Activated CD8-positive, alpha-beta memory T cell treated with anti-CD3 and anti-CD28 coated beads, Interleukin-2, amount 50 U/mL, for 24 hours (primary cell): ENCODE data around the gene RRP7A.
"Not testable (repeated sequence)": the region's sequence is repeated elsewhere in the genome, so short reads cannot be mapped to it uniquely, and the experiment has no call there.

Experiments
- DNase-seq: peaks from one replicate; pipeline ENCODE4 v3.0.0-alpha.2; 2020; ENCODE audit errors: extremely low read depth

Gene RRP7A

GRCh38 chr22:42499773-42500160 is 19.8 kb downstream of the RRP7A start:
- not testable (repeated sequence) for DNase-seq

DNA sequence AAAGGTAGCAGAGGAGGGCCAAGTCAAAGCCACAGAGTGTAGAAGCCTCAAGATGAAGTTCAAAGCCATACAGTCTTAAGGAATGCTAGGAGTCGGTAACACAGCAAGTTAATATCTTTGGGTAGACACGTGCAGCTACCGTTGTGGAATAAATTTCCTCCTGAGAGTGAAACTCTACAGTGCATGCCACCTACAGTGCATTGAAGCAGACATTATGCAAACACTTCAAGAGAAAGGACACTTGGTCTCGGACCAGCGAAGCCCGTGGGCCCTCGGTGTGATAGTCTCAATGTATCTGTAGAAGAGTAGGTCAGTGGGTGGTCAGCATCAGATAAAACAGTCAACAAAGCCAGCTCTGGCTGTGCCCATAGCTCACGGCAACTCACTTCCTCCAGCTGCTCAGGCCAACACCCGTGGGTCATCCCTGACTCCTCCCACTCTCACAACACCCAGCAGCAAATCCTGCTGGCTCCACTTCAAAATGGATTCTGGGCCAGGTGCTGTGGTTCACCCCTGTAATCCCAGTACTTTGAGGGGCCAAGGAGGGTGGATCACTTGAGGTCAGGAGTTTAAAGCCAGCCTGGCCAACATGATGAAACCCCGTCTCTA is 24.0 kb downstream of the RRP7A start:
- not testable (repeated sequence) for DNase-seq

DNA sequence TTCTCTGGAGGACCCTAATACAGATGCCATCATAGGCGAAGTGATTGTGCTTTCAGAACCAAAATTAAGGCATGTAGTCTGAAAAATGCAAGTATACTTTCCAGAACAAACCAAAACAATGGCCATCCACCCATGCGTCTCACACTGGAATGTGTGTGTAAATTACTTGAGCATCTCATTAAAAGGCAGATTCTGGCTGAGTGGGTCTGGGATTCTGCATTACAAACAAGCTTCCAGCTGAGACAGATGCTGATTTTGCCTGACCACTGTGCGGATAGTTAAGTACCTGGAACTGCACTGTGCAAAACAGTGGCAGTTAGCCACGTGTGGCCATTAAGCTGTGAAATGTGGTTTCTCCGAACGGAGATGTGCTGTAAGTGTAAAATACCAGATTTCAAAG is 26.2 kb downstream of the RRP7A start:
- no peak for DNase-seq

- no peak for DNase-seq
Observed at GRCh38 chr22:42492323-42492690, 27.3 kb downstream of the RRP7A start.

DNA sequence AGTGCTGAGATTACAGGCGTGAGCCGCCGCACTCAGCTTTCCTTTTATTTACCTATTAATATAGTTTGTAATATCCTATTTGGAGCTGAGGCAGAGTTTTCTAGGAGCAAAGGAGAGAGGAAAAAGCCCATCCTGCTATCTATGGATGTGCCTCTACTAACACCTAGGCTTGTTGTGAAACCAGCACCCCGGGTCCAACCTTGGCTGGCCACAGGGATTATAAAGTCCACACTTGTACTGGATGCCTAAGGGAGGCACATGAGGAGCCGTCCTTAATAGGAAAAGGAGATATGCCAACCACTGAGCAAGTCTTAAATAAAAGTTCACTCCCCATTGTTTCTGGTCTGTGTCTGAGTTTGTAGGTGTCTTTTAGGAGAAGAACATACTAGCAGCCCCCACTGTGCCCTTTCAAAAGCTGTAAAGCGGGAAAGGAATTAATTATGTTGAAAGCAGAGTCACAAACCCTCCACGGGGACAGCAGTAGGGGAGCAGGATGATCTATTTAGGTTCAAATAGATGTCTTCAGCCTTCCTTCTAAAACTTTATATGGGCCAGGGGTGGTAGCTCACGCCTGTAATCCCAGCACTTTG is 29.3 kb downstream of the RRP7A start:
- DNase-seq = no peak

DNA sequence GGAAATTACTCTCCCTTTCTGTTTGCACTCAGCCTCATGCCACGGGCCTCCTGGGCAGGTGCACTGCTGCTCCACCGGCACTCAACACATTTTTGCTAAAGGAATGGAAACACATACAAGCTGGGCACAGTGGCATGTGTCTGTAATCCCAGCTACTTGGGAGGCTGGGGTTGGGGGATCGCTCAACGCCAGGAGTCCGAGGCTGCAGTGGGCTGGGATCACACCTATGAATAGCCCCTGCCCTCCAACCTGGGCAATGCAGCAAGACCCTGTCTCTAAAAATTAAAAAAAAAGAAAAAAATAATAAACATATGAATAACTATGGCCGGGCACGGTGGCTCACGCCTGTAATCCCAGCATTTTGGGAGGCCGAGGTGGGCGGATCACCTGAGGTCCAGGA is 30.6 kb downstream of the RRP7A start:
- no peak for DNase-seq

DNA sequence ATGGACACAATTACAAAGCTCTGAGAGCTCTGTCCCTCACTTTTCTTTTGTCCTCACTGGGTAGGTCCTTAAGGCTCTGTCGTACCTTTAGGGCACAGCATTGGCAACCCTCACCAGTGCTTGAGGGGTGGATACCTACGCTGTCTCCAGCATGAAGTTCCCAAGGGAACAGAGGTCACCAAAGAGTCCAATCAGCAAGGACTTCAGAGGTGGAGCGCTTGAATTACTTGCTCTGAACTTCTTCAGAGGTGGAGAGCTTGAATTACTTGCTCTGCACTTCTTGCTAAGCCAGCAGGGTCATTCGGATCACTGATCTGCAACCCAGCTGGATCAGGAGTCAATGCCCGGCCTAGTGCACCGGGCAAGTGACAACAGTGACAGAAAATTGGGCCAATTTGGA is 35.1 kb downstream of the RRP7A start:
- no peak for DNase-seq

- DNase-seq = not testable (repeated sequence)
Observed at GRCh38 chr22:42483610-42484223, 35.9 kb downstream of the RRP7A start.

DNA sequence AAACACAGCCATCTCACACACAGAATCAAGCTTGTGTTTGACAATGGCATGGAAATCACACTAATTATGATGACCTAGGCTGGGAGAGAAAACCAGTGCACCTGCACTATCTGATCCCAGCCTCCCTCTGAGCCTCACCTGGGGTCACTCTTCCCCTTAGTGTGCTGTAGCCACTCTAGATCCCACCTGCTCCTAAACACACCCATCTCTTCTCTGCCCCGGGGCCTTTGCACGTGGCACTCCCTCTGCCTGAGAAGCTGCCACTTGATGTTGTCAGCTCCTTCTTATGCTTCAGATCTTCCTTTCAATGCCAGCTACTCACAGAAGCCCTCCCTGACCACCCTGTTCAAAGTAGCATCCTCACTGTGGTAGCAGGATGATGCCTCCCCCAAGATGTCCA is 44.5 kb downstream of the RRP7A start:
- DNase-seq = no peak

- no peak for DNase-seq
Observed at GRCh38 chr22:42473484-42474193, 46.0 kb downstream of the RRP7A start.

DNA sequence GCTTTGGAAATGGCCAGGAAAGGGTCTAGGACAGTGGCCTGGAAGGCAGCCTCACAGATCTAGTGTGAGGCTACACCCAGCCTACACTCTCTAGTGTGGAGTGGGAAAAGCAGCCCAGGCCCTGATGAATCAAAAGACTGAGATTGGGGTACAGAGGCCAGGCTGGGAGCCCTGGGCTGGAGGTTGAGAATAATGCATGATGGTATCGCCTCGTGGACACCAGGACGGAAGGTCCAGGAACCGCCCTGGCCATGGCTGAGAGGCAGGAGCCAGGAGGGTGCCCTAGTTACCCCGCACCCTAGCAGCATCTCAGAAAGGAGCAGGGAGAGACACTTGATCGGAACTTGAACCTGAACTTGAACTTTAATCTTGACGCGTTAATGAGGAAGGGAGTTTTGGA is 46.9 kb downstream of the RRP7A start:
- DNase-seq = no peak

GRCh38 chr22:42471441-42471840 is 48.2 kb downstream of the RRP7A start:
- DNase-seq = no peak

- no peak for DNase-seq
Observed at GRCh38 chr22:42470366-42471082, 49.1 kb downstream of the RRP7A start.

DNA sequence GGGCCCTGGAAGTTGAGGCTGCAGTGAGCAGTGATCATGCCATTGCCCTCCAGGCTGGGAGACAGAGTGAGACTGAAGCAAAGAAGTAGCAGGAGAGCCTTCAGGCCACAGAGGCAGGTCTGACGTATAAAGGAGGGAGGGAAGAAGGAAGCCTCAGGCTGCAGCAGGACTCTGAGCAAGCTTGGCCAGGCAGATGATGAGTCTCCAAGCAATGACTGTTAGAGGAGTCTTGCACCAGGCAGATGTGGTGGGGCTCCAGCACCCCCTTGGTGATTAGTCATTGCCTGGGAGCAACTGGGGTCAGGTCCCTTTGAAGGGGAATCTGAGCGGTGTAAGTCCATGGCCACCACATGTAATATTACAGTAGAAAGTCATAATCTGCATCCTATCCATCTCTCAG is 50.8 kb downstream of the RRP7A start:
- no peak for DNase-seq

- no peak for DNase-seq
Observed at GRCh38 chr22:42462016-42462415, 57.6 kb downstream of the RRP7A start.

GRCh38 chr22:42461511-42461910 is 58.1 kb downstream of the RRP7A start:
- DNase-seq = no peak
